Measurements from ENCODE around the gene OR14A2.

- no peak for TF ChIP-seq CTCF (IDR thresholded peaks at IDR 0.05)
- TF ChIP-seq POLR2AphosphoS5 (IDR thresholded peaks at IDR 0.05) = no peak
- TF ChIP-seq POLR2A (IDR thresholded peaks at IDR 0.05; ENCODE audit: low read depth) = no peak
- no peak for TF ChIP-seq EP300 (IDR thresholded peaks at IDR 0.05)
Observed at GRCh38 chr1:247769603-247770002, 21.7 kb upstream of the OR14A2 start.

Measured in esophagus muscularis mucosa (tissue), 4 donors.